Subcutaneous abdominal adipose tissue (tissue), 5 donors: Measurements from ENCODE around the gene EHBP1.
"Not testable (repeated sequence)": the region's sequence is repeated elsewhere in the genome, so short reads cannot be mapped to it uniquely, and the experiment has no call there.

Experiments used
- H3K27ac ChIP-seq: one replicate; pipeline ENCODE4 v1.7.0; 2013; ENCODE audit warnings: low read depth, mild to moderate bottlenecking, inconsistent platforms, low read length, moderate library complexity
- H3K27me3 ChIP-seq, 5 donors: one replicate each; pipeline ENCODE4 v1.7.0; 2013; ENCODE audit warnings: low read length in 5 of 5, inconsistent platforms in 1 of 5; ENCODE audit not compliant: control insufficient read depth in 5 of 5, insufficient read depth in 4 of 5
- H3K36me3 ChIP-seq, 5 donors: one replicate each; pipeline ENCODE4 v1.7.0; 2013; ENCODE audit warnings: low read length in 5 of 5; ENCODE audit not compliant: control insufficient read depth in 5 of 5, insufficient read depth in 5 of 5
- H3K4me1 ChIP-seq, 5 donors: one replicate each; pipeline ENCODE4 v1.7.0; 2013; ENCODE audit warnings: low read length in 5 of 5, mild to moderate bottlenecking in 3 of 5, moderate library complexity in 1 of 5; ENCODE audit not compliant: control insufficient read depth in 5 of 5, insufficient read depth in 5 of 5
- H3K4me3 ChIP-seq, 5 donors: one replicate each; pipeline ENCODE4 v1.7.0; 2013; ENCODE audit warnings: low read length in 5 of 5, low read depth in 1 of 5
- H3K9ac ChIP-seq, 5 donors: one replicate each; pipeline ENCODE4 v1.7.0; 2013; ENCODE audit warnings: low read length in 5 of 5, mild to moderate bottlenecking in 4 of 5, moderate library complexity in 3 of 5
- H3K9me3 ChIP-seq, 5 donors: one replicate each; pipeline ENCODE4 v1.7.0; 2013; ENCODE audit warnings: low read length in 5 of 5; ENCODE audit not compliant: control insufficient read depth in 5 of 5
- donor health status: healthy.
- donor health status: healthy.
- donor health status: healthy.
- donor health status: healthy.
- donor health status: healthy.

EHBP1 gene

DNA sequence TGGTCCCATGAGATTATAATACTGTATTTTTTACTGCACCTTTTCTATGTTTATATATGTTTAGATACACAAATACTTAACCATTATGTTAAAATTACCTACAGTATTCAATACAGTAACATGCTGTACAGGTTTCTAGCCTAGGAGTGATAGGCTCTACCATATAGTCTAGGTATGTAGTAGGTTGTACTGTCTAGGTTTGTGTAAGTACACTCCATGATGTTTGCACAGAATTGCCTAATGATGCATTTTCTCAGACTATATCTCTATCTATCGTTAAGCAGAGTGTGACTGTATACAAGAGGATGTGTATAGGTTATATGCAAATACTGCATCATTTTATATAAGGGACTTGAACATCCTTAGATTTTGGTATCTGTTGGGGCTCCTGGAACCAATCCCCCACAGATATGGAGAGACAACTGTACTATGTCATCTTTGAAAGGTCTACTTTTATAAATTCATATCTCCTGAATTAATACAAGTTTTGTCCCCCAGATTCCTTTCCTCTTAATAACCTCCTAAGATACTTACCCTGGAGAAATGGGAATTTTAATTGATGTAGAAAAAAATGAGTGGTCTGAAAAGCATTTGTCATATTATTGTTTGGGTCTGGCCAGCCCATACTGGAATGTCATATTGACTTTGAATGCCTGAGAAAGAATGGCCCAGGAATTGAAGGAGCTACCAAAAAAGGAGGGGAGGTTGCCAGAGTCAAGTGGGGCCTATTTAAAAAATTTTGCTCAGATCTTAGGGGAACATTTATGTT is 36.6 kb downstream of the EHBP1 start:
- Histone ChIP-seq H3K9ac (no peak overlapping the region), H3K27ac (no peak overlapping the region), H3K27me3 (no peaks in the 10 kb centered on the region), H3K4me1 (peaks cover 0 to 71% (median 27%) of the 10 kb centered on the region in 5 donors), H3K9me3 (no peaks in the 10 kb centered on the region), H3K4me3 (no peak overlapping the region), H3K36me3 (no peaks in the 10 kb centered on the region)

DNA sequence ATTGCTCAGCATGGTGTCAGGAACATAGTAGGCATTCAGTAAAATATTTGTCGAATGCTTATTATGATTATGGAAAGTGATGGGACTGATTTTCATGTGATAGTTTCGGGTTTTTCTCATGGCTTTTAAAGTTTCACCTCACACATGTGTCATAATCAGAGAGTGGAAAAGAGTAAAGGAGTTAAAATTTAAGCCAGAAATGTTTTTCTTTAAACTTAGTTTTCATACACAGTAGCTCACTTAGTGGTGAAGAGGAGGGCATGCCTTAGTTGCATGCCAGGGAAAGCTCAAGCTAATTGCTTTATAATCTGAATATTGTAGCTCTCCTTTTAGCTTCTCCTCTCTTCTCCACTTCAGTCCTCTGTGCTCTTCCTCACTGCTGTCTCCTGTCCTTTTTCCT is 38.0 kb downstream of the EHBP1 start:
- H3K36me3 ChIP-seq, result peaks cover 0 to 3% (median 0%) of the 10 kb centered on the region in 5 donors
- no peak overlapping the region for H3K9ac ChIP-seq
- H3K4me1 ChIP-seq, result peaks cover 0 to 65% (median 18%) of the 10 kb centered on the region in 5 donors
- H3K27me3 ChIP-seq, result no peaks in the 10 kb centered on the region
- no peaks in the 10 kb centered on the region for H3K9me3 ChIP-seq
- no peak overlapping the region for H3K4me3 ChIP-seq
- no peak overlapping the region for H3K27ac ChIP-seq

DNA sequence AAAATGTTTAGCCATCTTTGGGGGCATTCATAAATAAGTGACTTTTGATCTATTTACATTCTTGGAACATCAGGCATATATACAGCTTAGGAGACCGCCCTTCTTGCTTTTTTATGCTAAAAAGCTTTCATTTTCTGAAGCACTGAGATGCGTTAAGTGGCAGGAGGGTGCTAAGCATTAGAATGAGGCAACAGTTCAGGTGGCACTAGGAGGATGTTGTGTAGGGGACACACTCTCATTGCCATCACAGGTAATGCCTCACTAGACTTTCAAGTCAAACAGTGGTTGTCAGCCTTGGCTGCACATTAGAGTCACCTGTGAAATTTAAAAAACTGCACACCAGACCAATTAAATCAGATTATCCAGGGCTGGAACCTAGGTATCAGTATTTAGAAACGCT is 39.1 kb downstream of the EHBP1 start:
- H3K9me3 ChIP-seq, result no peaks in the 10 kb centered on the region
- no peak overlapping the region for H3K27ac ChIP-seq
- no peak overlapping the region for H3K4me3 ChIP-seq
- peaks cover 0 to 3% (median 0%) of the 10 kb centered on the region in 5 donors for H3K36me3 ChIP-seq
- H3K4me1 ChIP-seq, result peaks cover 0 to 55% (median 12%) of the 10 kb centered on the region in 5 donors
- no peaks in the 10 kb centered on the region for H3K27me3 ChIP-seq
- H3K9ac ChIP-seq, result no peak overlapping the region

DNA sequence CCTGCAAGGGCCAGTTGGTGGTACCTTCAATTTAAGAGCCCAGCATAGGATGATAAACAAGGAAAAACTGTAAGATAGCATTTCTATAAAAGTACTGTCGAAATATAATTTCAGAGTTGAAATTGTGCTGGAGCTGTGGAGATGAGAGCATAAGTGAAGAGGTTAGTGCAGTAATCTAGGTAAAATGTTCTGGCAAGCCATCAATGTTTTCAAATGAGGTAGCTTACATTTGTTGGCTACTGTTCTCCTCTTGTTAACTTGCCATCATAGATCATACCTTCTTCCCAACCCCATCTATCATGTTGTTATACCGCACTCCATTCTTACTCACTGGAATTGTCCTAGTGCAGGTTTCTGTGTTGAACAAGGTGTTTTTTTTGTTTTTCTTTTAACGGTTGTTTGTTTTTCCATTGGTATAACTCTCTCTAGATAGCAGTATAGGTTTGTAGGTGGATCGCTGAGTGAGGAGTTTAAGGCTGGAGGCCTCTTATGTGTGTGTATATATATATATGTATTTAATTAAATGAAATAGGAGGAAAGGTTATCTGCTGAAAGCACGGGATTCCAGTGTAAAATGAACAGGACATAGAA is 40.5 kb downstream of the EHBP1 start:
- H3K4me1 ChIP-seq, result peaks cover 0 to 43% (median 9%) of the 10 kb centered on the region in 5 donors

DNA sequence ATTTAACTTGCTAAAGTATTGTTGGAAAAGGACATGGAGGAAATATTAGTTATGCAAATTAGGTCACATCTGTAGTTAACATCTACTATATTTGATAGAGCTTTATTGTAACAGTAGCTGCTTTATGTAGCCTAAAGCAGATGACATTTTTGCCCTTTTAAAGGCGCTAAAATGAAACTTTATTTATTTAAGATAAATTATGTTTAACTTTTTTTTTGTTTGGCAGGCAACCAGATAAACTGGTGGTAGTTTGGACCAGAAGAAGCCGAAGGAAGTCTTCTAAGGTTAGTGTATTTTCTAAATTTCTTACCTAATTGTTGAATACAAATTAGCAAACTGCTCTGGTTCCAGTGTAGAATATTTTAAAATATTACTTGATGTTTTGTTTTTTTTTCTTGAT is 41.7 kb downstream of the EHBP1 start:
- Histone ChIP-seq H3K9ac (no peak overlapping the region), H3K4me3 (no peak overlapping the region), H3K36me3 (peaks cover 0 to 3% (median 0%) of the 10 kb centered on the region in 5 donors), H3K9me3 (no peaks in the 10 kb centered on the region), H3K4me1 (peaks cover 0 to 35% (median 9%) of the 10 kb centered on the region in 5 donors), H3K27ac (no peak overlapping the region), H3K27me3 (no peaks in the 10 kb centered on the region)

More for the DNA sequence above, 40.5 kb downstream of the EHBP1 start:
- Histone ChIP-seq H3K9me3 (no peaks in the 10 kb centered on the region), H3K36me3 (peaks cover 0 to 3% (median 0%) of the 10 kb centered on the region in 5 donors), H3K27me3 (no peaks in the 10 kb centered on the region), H3K27ac (no peak overlapping the region), H3K9ac (no peak overlapping the region), H3K4me3 (no peak overlapping the region)

DNA sequence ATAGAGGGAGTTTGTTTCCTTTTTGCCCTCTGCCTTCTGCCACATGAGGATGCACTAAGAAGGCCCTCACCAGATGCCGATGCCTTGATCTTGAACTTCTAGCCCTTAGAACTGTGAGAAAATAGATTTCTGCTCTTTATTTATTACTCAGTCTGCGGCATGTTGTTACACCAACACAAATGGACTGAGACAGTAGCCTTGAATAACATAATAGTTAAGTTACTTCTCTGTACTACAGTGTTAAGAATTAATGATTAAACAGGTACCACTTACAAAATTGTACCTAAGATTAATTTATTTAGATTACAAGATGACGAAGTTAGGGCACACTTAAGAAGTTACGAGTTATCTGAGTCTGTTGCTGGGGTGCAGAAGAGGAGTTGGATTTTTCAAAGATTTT is 42.4 kb downstream of the EHBP1 start:
- Histone ChIP-seq H3K9me3 (no peaks in the 10 kb centered on the region), H3K27ac (no peak overlapping the region), H3K4me1 (peaks cover 0 to 33% (median 9%) of the 10 kb centered on the region in 5 donors)

DNA sequence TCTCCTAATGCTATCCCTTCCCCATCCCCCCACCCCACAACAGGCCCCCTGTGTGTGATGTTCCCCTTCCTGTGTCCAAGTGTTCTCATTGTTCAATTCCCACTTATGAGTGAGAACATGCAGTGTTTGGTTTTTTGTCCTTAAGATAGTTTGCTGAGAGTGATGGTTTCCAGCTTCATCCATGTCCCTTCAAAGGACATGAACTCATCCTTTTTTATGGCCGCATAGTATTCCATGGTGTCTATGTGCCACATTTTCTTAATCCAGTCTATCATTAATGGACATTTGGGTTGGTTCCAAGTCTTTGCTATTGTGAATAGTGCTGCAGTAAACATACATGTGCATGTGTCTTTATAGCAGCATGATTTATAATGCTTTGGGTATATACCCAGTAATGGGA is 43.6 kb downstream of the EHBP1 start:
- H3K9ac ChIP-seq, result not testable (repeated sequence)

More for the DNA sequence above, 42.4 kb downstream of the EHBP1 start:
- Histone ChIP-seq H3K9ac (no peak overlapping the region), H3K36me3 (peaks cover 0 to 3% (median 0%) of the 10 kb centered on the region in 5 donors), H3K27me3 (no peaks in the 10 kb centered on the region), H3K4me3 (no peak overlapping the region)

DNA sequence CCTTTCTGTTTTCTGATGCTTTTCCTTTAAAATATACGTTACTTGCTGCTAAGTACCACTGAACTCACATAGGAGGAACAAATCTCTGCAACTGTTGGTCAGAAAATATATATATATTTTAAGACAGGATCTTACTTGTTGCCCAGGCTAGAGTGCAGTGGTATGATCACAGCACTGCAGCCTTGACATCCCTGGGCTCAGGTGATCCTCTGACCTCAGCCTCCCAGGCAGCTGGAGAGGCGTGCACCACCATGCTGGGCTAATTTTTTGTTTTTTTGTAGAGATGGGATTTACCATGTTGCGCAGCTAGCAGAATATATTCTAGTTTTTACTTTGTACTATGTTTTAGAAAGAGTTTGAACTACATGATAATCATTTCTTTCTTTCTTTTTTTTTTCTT is 51.5 kb downstream of the EHBP1 start:
- Histone ChIP-seq H3K36me3 (peaks cover 0 to 6% (median 0%) of the 10 kb centered on the region in 5 donors), H3K27me3 (no peaks in the 10 kb centered on the region), H3K9me3 (no peaks in the 10 kb centered on the region), H3K9ac (no peak overlapping the region), H3K4me1 (peaks cover 0 to 22% (median 0%) of the 10 kb centered on the region in 5 donors), H3K27ac (no peak overlapping the region), H3K4me3 (no peak overlapping the region)

More for the DNA sequence above, 43.6 kb downstream of the EHBP1 start:
- H3K27ac ChIP-seq, H3K36me3 ChIP-seq, H3K4me3 ChIP-seq, H3K27me3 ChIP-seq, H3K9me3 ChIP-seq: not testable (repeated sequence)
- H3K4me1 ChIP-seq, result peaks cover 0 to 27% (median 6%) of the 10 kb centered on the region in 5 donors

DNA sequence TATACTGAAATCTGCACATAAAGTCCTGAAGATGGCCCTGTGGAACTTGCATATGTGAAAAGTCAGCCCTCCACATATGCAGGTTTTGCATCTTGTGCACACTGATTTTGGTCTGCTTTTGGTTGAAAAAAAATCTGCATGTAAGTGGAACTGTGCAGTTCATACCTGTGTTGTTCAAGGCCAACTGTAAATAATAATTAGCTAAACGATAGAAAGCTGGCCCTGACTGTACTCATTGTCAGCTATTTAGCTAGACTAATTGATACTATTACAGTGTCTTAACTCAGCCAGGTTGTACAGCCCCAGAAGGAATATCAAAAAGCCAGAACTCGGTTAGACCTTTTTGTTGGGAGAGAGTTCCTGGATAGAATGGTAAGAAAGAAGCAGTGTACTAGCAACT is 54.5 kb downstream of the EHBP1 start:
- Histone ChIP-seq H3K27ac (peak overlapping the region; percentile 15), H3K36me3 (peaks cover 0 to under 1% (median 0%) of the 10 kb centered on the region in 5 donors), H3K4me1 (peaks cover 0 to 22% (median 0%) of the 10 kb centered on the region in 5 donors), H3K9ac (no peak overlapping the region), H3K4me3 (no peak overlapping the region), H3K9me3 (no peaks in the 10 kb centered on the region), H3K27me3 (no peaks in the 10 kb centered on the region)

DNA sequence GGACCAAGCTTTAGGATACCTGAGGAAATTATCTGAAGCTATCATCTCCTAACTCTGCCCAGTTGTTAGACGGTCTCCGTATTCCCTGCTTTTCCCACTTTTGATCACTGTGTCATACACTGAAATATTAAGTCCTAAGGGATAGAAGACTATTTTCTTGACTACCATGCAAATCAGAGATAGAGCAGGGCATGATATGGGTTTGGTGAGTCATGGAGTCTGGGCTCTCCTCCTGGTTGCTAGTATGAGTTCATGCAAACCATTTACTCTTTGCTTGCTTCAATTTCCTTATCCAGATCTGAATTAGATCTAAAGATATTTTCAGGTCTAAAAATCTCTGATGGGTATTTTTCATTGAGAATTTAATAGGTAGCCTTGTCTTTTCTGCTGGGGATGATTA is 55.0 kb downstream of the EHBP1 start:
- no peak overlapping the region for H3K27ac ChIP-seq
- no peaks in the 10 kb centered on the region for H3K9me3 ChIP-seq
- no peaks in the 10 kb centered on the region for H3K36me3 ChIP-seq
- H3K4me1 ChIP-seq, result peaks cover 0 to 22% (median 0%) of the 10 kb centered on the region in 5 donors
- no peak overlapping the region for H3K9ac ChIP-seq
- H3K4me3 ChIP-seq, result no peak overlapping the region
- H3K27me3 ChIP-seq, result no peaks in the 10 kb centered on the region
